ENCODE data around the gene NRL. TPM values are rescaled to one million over a fixed set of nuclear protein-coding genes. Genes with fewer than 3 reads are reported as not detected.

Gene NRL
- total and polyA plus RNA-seq, 4 donors, result 2.7 to 5.4 (median 3.1) TPM

DNA sequence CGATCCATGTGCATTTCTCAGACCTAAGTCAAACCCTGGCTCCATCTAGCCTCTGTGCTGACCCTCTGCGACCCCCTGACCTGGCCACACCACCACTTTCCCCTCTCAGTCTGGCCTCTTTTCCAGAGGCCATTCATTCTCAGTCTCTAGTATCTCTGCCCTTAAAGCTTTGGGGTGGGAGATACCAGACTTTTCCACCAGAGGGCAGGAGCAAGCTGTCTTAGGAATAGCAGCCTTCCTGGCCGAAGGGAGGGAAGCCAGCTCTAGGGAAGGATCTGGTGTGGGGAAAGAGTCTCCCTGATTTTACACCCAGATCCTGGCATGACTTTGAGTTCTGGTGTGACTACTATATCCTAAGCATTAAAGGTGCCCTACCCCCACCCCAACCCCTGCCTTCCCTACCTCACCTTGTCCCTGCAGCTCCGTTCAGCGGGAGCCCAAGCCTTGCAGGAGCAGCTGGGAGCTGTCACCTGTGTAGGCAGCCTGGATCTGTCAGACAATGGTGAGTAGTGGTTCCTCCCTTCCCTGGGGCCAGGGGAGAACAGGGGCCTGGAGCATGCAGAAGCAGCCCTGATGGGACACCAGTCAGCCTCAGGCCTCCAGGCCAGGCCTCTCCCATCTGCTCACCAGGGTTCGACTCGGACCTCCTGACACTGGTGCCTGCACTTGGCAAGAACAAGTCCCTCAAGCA, 56.3 kb downstream of the NRL start:
- Histone ChIP-seq H3K36me3 (ENCODE audit: control insufficient read depth in 4 of 4, insufficient read depth in 4 of 4, low read length in 4 of 4) (no peaks in the 10 kb centered on the region), H3K9ac (ENCODE audit: insufficient read depth in 1 of 2, low read length in 2 of 2) (no peak overlapping the region), H3K27me3 (ENCODE audit: control insufficient read depth in 3 of 3, insufficient read depth in 3 of 3, low read length in 2 of 3) (peaks cover 0 to under 1% (median 0%) of the 10 kb centered on the region in 3 donors), H3K27ac (ENCODE audit: low read depth in 1 of 2, low read length in 1 of 2) (no peak overlapping the region), H3K4me3 (no peak overlapping the region), H3K9me3 (ENCODE audit: control insufficient read depth in 4 of 4, insufficient read depth in 3 of 4, low read length in 3 of 4) (no peaks in the 10 kb centered on the region), H3K4me1 (ENCODE audit: control insufficient read depth in 5 of 5, insufficient read depth in 5 of 5, low read length in 5 of 5) (peaks cover 0 to 4% (median 0%) of the 10 kb centered on the region in 5 donors)
- 69 to 76% methylated on average over 7 of the region's 7 CpGs for WGBS, 2 donors
- ATAC-seq (ENCODE audit: insufficient read depth, low FRiP score) (peak; percentile 44), DNase-seq (peak; percentile 85 to 89 (median 86))
- peak; percentile 94 for TF ChIP-seq CTCF (IDR thresholded peaks at IDR 0.05; ENCODE audit: control extremely low read depth, extremely low read depth)

DNA sequence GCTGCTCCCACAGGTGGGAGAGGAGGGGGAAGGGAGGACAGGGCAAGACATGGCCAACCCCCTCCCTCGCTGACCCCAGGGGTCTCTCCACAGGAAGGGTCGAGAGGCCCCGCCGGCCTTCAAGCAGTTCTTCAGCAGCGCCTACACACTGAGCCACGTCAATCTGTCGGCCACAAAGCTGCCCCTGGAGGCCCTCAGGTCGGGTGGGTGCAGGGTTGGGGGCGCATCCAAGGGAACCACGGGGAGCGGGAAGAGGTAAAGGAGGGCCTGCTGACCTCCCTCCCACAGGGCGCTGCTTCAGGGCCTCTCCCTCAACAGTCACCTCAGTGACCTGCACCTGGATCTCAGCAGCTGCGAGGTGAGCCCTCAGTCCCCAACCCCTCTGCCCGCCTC, 56.9 kb downstream of the NRL start:
- H3K4me1 ChIP-seq (ENCODE audit: control insufficient read depth in 5 of 5, insufficient read depth in 5 of 5, low read length in 5 of 5), result peaks cover 0 to 4% (median 0%) of the 10 kb centered on the region in 5 donors
- no peak for TF ChIP-seq CTCF (IDR thresholded peaks at IDR 0.05; ENCODE audit: control extremely low read depth, extremely low read depth)
- DNase-seq (no peak), ATAC-seq (ENCODE audit: insufficient read depth, low FRiP score) (no peak)
- H3K27me3 ChIP-seq (ENCODE audit: control insufficient read depth in 3 of 3, insufficient read depth in 3 of 3, low read length in 2 of 3), result peaks cover 0 to 6% (median 2%) of the 10 kb centered on the region in 3 donors
- no peak overlapping the region for H3K9ac ChIP-seq (ENCODE audit: insufficient read depth in 1 of 2, low read length in 2 of 2)
- no peak overlapping the region for H3K27ac ChIP-seq (ENCODE audit: low read depth in 1 of 2, low read length in 1 of 2)
- no peak overlapping the region for H3K4me3 ChIP-seq
- no peaks in the 10 kb centered on the region for H3K36me3 ChIP-seq (ENCODE audit: control insufficient read depth in 4 of 4, insufficient read depth in 4 of 4, low read length in 4 of 4)
- 72 to 75% methylated on average over 13 to 14 of the region's 14 CpGs for WGBS, 2 donors
- H3K9me3 ChIP-seq (ENCODE audit: control insufficient read depth in 4 of 4, insufficient read depth in 3 of 4, low read length in 3 of 4), result no peaks in the 10 kb centered on the region

DNA sequence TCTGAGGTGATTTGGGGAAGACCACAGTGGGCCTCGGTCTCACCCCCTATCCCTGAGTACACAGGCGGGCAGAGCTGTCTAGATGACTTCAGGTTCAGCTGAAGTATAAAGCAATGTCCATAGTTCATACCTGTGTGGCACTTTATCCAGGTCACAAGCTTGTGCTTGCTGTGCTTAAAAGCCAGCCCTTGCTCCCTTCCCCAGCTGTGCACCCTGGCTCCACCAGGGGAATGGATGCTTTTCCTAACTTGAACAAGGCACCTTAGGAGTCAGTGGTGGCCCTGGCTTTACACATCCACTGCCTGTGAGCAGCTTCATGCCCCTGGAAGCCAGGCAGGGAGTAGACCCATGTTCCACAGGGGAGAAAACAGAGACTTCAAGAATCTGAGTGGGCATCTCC, 57.5 kb downstream of the NRL start:
- Histone ChIP-seq H3K9me3 (ENCODE audit: control insufficient read depth in 4 of 4, insufficient read depth in 3 of 4, low read length in 3 of 4) (no peaks in the 10 kb centered on the region), H3K27ac (ENCODE audit: low read depth in 1 of 2, low read length in 1 of 2) (no peak overlapping the region), H3K4me3 (no peak overlapping the region), H3K4me1 (ENCODE audit: control insufficient read depth in 5 of 5, insufficient read depth in 5 of 5, low read length in 5 of 5) (peaks cover 0 to 8% (median 0%) of the 10 kb centered on the region in 5 donors), H3K36me3 (ENCODE audit: control insufficient read depth in 4 of 4, insufficient read depth in 4 of 4, low read length in 4 of 4) (no peaks in the 10 kb centered on the region), H3K9ac (ENCODE audit: insufficient read depth in 1 of 2, low read length in 2 of 2) (no peak overlapping the region), H3K27me3 (ENCODE audit: control insufficient read depth in 3 of 3, insufficient read depth in 3 of 3, low read length in 2 of 3) (peaks cover 0 to 6% (median 3%) of the 10 kb centered on the region in 3 donors)
- TF ChIP-seq CTCF (IDR thresholded peaks at IDR 0.05; ENCODE audit: control extremely low read depth, extremely low read depth), result no peak
- DNase-seq, result no peak
- no peak for ATAC-seq (ENCODE audit: insufficient read depth, low FRiP score)
- WGBS, 2 donors, result 80 to 91% methylated on average over 2 of the region's 2 CpGs

Measured in lung (tissue), 12 donors.